ENCODE measurements around the gene FADS1. TPM values are rescaled to one million over a fixed set of nuclear protein-coding genes. Genes with fewer than 3 reads are reported as not detected.

Gene FADS1
- total RNA-seq, 1 donor from 2014 or later, result 74.6 TPM

- no peaks in the 10 kb centered on the region for H3K79me2 ChIP-seq (ENCODE audit: insufficient read depth, low read length)
- no peak overlapping the region for H3K27ac ChIP-seq (ENCODE audit: low read depth, low read length)
- peaks cover 9% of the 10 kb centered on the region for H3K4me1 ChIP-seq (ENCODE audit: insufficient read depth, low read length)
- H3K27ac Mint-ChIP-seq (ENCODE audit: unreplicated experiment), result no peak overlapping the region
- no peak for FAIRE-seq
- H3K9me3 ChIP-seq (ENCODE audit: insufficient read depth, low read depth, low read length), result no peaks in the 10 kb centered on the region
- no peak overlapping the region for H2AFZ ChIP-seq (ENCODE audit: low read depth, low read length)
- peak overlapping the region; percentile 55 for H3K4me2 ChIP-seq (ENCODE audit: low read length)
- DNase-seq (ENCODE audit: low read depth), result no peak
- H3K4me3 Mint-ChIP-seq (ENCODE audit: unreplicated experiment), result no peak overlapping the region
- H3K27me3 Mint-ChIP-seq (ENCODE audit: low read depth, unreplicated experiment), result no peaks in the 10 kb centered on the region
- no peaks in the 10 kb centered on the region for H3K9me3 Mint-ChIP-seq (ENCODE audit: unreplicated experiment)
- H4K20me1 ChIP-seq (ENCODE audit: insufficient read depth, low read length), result peaks cover 5% of the 10 kb centered on the region
- H3K9ac ChIP-seq (ENCODE audit: low read length), result peak overlapping the region; percentile 41
- peaks cover 2% of the 10 kb centered on the region for H3K4me1 Mint-ChIP-seq (ENCODE audit: low read depth, unreplicated experiment)
- no peaks in the 10 kb centered on the region for H3K36me3 ChIP-seq (ENCODE audit: insufficient read depth, low read length)
- H3K4me3 ChIP-seq (ENCODE audit: insufficient read depth, low read depth, low read length), result no peak overlapping the region
- no peaks in the 10 kb centered on the region for H3K27me3 ChIP-seq (ENCODE audit: insufficient read depth, low read length)
- H3K36me3 Mint-ChIP-seq (ENCODE audit: low read depth, unreplicated experiment), result no peaks in the 10 kb centered on the region
- TF ChIP-seq CTCF (IDR thresholded peaks at IDR 0.05; ENCODE audit: insufficient read depth, low read depth, low read length), result no peak
Measured at GRCh38 chr11:61769946-61770683, 46.7 kb downstream of the FADS1 start.

- Histone ChIP-seq H4K20me1 (ENCODE audit: insufficient read depth, low read length) (peaks cover 5% of the 10 kb centered on the region), H3K4me2 (ENCODE audit: low read length) (peak overlapping the region; percentile 55), H3K4me1 (ENCODE audit: insufficient read depth, low read length) (peaks cover 9% of the 10 kb centered on the region), H3K36me3 (ENCODE audit: insufficient read depth, low read length) (no peaks in the 10 kb centered on the region), H3K9me3 (ENCODE audit: insufficient read depth, low read depth, low read length) (no peaks in the 10 kb centered on the region), H3K27me3 (ENCODE audit: insufficient read depth, low read length) (no peaks in the 10 kb centered on the region), H3K27ac (ENCODE audit: low read depth, low read length) (no peak overlapping the region), H2AFZ (ENCODE audit: low read depth, low read length) (no peak overlapping the region), H3K9ac (ENCODE audit: low read length) (peak overlapping the region; percentile 41), H3K4me3 (ENCODE audit: insufficient read depth, low read depth, low read length) (no peak overlapping the region), H3K79me2 (ENCODE audit: insufficient read depth, low read length) (no peaks in the 10 kb centered on the region)
- Mint-ChIP-seq H3K4me3 (ENCODE audit: unreplicated experiment) (no peak overlapping the region), H3K27me3 (ENCODE audit: low read depth, unreplicated experiment) (no peaks in the 10 kb centered on the region), H3K9me3 (ENCODE audit: unreplicated experiment) (no peaks in the 10 kb centered on the region), H3K4me1 (ENCODE audit: low read depth, unreplicated experiment) (peaks cover 2% of the 10 kb centered on the region), H3K36me3 (ENCODE audit: low read depth, unreplicated experiment) (no peaks in the 10 kb centered on the region), H3K27ac (ENCODE audit: unreplicated experiment) (no peak overlapping the region)
- FAIRE-seq (no peak), DNase-seq (ENCODE audit: low read depth) (peak; percentile 35)
- TF ChIP-seq EZH2 (IDR thresholded peaks at IDR 0.05; ENCODE audit: insufficient read depth, low read length) (no peak), CTCF (IDR thresholded peaks at IDR 0.05; ENCODE audit: insufficient read depth, low read depth, low read length) (no peak)
Measured at GRCh38 chr11:61769169-61769920, 47.5 kb downstream of the FADS1 start.

Data from astrocyte (in vitro differentiated cells and primary cell).